ENCODE data around the gene ISY1.
"Not testable (repeated sequence)": the region's sequence is repeated elsewhere in the genome, so short reads cannot be mapped to it uniquely, and the experiment has no call there.

The ISY1 gene

DNA sequence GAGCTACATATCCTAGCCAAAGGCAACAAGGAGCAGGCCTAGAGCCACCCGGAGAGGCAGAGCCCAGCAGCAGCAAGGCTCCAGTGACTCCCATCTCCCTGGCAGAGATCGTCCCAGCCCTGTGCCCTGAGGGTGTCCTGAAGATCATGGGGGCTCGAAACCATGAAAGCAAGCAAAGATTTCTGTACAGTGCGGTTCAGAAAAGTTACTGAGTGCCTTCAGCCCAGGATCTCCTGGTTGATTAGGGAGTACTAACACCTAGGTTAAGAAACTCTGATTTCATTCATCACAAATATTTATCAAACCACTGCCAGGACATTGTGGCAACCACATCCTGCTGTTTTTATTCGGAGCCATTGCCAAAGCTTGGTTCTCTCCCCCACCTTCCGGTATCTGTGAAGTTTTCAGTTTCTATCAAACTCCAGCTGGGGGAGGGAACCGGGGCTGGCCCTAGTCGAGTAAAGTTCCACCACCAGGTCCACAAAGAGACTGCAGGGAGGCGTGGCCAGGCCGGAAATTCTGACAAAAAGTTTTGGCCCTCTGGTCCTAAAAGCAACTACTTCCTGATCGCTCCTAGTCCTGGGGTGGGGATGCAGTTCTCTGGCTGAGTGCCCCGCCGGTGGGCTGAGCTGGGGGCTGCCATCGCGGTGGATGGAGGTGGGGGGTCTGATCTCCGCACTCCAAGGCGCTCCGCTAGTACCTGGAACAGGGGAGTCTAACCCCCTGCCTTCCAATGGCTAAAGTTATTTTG, 40.4 kb downstream of the ISY1 start:
- peak; percentile 77 for DNase-seq (ENCODE audit: low read depth, low spot score)

- no peak for DNase-seq (ENCODE audit: low read depth, low spot score)
These were observed 41.3 kb downstream of the ISY1 start for GRCh38 chr3:129119365-129120100.

GRCh38 chr3:129118745-129119144, 42.1 kb downstream of the ISY1 start:
- no peak for DNase-seq (ENCODE audit: low read depth, low spot score)

DNA sequence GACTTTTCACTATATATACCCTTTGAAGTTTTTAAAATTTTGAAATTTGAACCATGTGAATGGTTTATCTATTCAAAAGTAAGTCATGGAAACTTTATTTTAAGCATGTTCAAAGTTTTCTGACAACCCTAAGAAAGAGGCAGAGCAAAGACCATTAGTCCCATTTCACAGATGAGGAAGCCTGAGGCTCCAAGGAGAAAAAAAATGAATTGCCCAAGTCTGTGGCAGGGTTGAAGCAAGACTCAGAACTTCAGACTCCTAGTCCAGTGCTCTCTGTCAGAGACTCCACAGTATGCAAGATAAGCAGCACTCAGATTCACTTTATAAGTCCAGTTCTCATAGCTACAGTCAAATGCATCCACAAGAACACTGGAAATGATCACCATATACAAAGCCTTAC, 43.7 kb downstream of the ISY1 start:
- DNase-seq (ENCODE audit: low read depth, low spot score), result no peak

DNA sequence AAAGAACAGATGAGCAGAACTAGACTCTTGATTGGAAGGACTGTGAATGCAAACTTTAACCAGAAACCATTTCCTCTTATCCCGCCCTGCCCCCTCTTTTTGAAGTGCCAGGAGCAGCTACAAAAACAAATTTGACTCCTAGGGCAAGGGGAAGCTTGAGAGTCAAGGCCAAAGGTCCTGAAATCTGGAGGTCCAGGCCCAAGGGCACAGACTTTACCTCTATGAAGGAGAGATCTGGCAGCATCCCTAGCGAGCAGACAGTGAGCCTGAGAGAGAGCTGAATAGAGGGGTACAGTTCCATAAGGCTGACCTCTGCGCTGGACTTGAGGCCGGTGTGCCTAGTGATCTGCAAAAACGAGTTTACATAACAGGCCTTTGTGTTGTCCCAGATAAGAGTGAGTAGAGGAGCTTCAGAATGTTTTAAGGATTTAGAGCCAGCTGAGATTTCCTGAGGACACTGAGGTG, 44.3 kb downstream of the ISY1 start:
- DNase-seq (ENCODE audit: low read depth, low spot score), result no peak

DNA sequence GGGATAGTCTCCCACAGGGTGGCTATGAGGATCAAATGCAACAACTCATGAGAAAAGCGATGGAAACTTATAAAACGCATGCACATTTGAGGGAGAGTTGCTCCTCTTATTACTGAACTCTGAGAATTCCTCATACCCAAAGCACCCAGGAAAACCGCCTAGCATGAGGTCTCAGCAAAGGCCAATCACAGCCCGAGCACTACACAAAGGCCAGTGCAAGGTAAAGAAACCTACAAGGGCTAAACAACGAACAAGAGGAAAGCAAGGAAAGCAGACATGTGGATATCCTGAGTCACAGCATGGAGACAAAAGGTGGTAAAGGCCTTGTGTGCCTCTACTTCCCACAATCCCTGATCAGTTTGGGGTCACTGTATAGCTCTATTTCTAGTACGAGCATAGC, 46.4 kb downstream of the ISY1 start:
- no peak for DNase-seq (ENCODE audit: low read depth, low spot score)

GRCh38 chr3:129112308-129113052, 48.4 kb downstream of the ISY1 start:
- no peak for DNase-seq (ENCODE audit: low read depth, low spot score)

GRCh38 chr3:129111076-129111780, 49.6 kb downstream of the ISY1 start:
- DNase-seq (ENCODE audit: low read depth, low spot score), result not testable (repeated sequence)

DNA sequence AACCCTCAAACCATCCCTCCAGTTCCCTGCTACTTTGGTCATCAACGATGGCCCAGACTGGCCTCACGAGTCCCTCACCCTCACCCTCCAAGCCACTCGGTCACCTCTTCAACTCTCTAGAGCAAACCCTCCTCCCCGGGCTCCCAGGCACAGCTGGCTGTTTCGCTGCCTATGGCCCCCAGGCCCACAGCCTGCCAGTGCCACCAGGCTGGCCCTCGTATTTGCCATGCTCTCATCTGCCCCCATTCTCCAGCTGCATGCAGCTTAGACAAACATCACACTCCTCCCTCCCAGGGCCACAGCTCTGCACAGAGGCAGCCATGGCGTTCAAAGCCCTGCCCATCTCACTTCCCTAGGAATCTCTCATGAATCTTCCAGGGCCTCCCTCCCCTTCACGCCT, 53.1 kb downstream of the ISY1 start:
- DNase-seq (ENCODE audit: low read depth, low spot score), result no peak

DNA sequence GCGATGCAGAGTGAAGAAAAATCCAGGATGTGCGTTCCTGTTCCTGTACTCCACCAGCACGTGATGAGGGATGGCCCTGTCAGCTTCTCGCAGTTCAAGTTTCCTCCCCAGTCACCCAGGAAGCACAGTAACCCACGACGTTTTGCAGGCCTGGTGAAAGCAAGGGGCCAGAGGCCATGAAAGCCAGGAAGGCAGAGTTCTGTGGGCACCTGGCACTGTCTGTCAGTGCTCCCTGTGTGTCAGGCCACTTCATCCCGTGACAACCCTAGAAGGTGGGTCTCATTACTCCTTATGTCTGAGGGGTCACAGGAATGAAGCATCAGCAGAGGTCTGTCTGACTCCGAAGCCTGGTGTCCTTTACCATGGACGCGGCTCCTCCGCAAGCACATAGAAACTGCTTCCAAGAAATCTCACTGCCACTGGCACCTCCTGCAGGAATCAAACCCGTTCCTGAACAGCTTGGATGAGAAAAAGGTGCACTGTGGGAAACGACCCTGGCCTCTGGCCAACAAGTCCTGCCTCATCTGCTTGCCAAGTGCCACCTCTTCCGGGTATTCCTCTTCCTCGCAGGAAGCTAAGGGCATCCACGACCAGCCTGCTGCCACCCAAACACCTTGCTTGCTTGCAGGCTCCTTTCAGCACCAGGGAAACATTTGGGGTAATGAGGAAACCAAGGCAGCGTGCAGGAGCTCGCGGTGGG, 53.8 kb downstream of the ISY1 start:
- no peak for DNase-seq (ENCODE audit: low read depth, low spot score)

GRCh38 chr3:129106320-129106719, 54.5 kb downstream of the ISY1 start:
- DNase-seq (ENCODE audit: low read depth, low spot score), result no peak

GRCh38 chr3:129105862-129106261, 55.0 kb downstream of the ISY1 start:
- no peak for DNase-seq (ENCODE audit: low read depth, low spot score)

DNA sequence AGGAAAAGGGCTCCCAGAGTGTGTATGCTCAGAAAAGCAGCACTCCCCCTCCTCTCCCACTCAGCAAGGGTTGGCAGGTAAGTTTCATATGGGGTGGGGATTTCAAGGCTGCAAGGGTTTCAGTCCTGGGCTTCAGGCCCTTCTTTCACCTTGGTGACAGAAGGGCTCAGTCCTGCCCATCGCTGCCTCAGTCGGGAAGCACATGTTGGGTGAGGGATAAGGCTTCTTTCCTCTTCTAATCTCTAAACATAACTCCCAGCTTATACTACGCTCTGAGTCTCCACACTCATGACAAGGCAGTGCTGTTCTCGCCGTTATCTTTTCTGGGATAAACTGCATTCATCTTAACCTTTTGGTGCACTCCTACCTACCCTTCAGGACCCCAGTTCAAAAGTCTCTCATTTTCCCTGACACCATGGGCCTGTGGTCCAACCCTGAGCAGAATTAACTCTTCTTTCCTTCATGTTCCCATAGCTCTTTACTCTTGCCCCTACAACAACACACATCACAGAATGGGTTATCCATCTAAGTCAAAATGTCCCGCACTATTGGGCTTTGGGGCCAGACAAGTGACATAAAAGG, 56.3 kb downstream of the ISY1 start:
- no peak for DNase-seq (ENCODE audit: low read depth, low spot score)

DNA sequence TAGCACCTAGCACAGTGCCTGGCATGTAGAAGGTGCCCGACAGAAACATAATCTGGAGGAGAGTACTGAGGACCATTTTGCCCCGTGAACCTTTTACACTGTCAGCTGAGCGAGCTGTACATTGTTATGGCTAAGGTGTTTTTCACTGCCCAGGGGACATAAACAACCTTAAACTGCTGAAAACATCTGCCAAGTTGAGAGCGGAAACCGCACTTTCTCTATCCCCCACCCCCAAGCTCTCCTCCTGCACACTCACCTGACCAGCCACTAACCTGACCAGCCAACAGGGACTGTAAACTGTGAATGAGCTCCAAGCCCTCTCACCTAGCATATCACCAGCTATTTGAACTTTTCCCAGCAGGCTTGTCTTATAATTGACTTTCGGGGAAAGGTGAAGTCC, 56.8 kb downstream of the ISY1 start:
- DNase-seq (ENCODE audit: low read depth, low spot score), result no peak

DNA sequence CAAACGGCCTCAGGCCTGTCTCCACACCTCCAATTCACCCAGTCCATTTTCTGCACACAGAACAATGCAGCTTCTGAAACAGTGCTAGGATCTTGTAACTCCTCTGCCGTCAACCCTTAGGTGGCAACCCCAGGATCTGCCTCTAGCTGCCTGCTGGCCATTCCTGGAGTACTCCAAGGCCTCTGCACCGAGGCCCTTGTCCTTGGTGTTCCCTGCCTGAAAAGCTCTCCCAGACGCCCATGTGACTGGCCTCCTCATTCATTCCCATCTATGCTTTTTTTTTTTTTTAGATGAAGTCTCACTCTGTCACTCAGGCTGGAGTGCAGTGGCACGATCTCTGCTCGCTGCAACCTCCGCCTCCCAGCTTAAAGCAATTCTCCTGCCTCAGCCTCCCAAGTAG, 57.6 kb downstream of the ISY1 start:
- no peak for DNase-seq (ENCODE audit: low read depth, low spot score)

GRCh38 chr3:129101370-129102138, 59.3 kb downstream of the ISY1 start:
- DNase-seq (ENCODE audit: low read depth, low spot score), result no peak

- DNase-seq (ENCODE audit: low read depth, low spot score), result no peak
These were observed 60.6 kb downstream of the ISY1 start for GRCh38 chr3:129100274-129100673.

DNA sequence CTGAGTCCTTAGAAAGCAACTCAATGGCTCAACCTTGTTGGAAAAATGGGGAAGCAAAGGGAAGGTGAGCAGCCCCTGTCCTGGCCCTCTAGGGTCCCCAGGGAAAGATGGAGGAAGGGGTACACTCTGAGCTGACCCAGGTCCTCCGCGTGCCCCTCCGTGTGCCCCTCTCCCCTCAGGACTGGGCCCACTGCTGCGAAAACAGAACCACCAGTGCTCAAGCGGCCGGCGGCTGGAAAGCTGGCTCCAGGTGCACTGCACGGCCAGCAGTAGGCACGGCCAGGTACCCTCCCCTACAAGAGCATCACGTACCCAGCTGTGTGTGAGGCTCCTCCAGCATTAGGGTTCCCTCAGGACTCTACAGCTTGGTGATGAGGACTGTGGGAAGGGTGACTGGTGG, 65.6 kb downstream of the ISY1 start:
- no peak for DNase-seq (ENCODE audit: low read depth, low spot score)

DNA sequence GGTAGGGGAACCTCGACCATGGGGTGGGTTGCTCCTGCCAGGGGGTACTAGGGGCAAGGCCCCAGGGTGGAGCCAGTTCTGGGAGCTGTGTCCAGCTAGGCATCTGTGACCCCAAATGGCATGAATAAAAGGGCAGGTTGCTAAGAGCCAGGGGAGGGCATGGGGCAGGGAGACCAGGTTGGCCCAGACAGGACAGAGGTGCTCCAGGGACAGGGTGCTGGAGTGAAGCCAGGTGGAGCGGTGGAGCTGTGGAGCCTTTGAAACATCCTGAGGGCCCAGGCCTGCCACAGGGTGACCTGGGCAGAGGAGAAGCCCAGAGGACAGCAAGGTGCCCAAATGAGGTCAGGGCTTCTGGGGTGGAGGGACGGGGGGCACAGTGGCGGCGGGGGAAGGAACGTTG, 72.6 kb downstream of the ISY1 start:
- DNase-seq (ENCODE audit: low read depth, low spot score), result not testable (repeated sequence)

DNA sequence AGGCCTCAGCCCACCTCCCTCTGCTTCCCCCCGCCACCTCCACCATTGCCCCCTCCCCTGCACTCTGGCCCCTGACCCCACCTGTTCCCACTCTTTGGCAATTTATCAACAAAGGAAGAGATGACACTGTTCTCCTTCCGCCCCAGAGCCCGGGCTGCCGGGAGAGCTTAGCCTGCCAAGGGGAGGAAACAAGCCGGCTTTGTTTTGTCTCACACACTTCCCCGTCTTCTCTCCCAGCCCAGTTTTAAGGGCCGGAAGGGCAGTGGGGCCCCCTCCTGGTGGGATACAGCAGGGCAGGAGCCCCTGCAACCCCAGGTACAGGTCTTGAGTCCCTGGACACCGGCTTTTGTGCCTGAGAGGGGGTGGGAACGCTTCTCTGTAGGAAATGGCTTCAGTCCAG, 73.0 kb downstream of the ISY1 start:
- not testable (repeated sequence) for DNase-seq (ENCODE audit: low read depth, low spot score)
